Measurements from ENCODE around the gene LTO1.

GRCh38 chr11:69711822-69712801 lies 37.0 kb upstream of the LTO1 start:
- TF ChIP-seq CTCF (IDR thresholded peaks at IDR 0.05): no peak
- no peak for TF ChIP-seq POLR2A (IDR thresholded peaks at IDR 0.05)
